Left cardiac atrium (tissue), 4 donors: ENCODE measurements around the gene TRAM1L1. TPM values are rescaled to one million over a fixed set of nuclear protein-coding genes. Genes with fewer than 3 reads are reported as not detected.

ENCODE experiments used
- ATAC-seq, 2 donors: fragments of 200-7000 bp; cut with Tn5 transposase; one replicate each; pipeline ENCODE4 v1.9.1; 2020; ENCODE audit warnings: mild to moderate bottlenecking in 2 of 2, moderate library complexity in 2 of 2
- DNase-seq: peaks from one replicate; pipeline ENCODE4 v3.0.0-alpha.2; 2020
- intact Hi-C, 2 donors: fragments of 100-400 bp; cut with DNase I; formaldehyde crosslinking; loops; one replicate each; pipeline versions ENCODE4 v1.14.1 to v1.15.1; 2022 to 2023
- long read RNA-seq: library from polyadenylated mRNA; unstranded; transcript quantifications from one replicate; pipeline ENCODE4 v2.0.0, GENCODE V29; 2021
- total RNA-seq, 2 donors: library from RNA; stranded (reverse); fragmentation: NEBNext Ultra II Directional; extraction: Animal tissue kit (Norgen Biotek cat#: 25700); gene quantifications; one replicate each; pipeline ENCODE4 v1.2.1, GENCODE V29; 2021
- donor health status: DM: no; HTN: yes; CAD: no.
- donor health status: DM: no; HTN: yes; CAD: no; lungs with severe emphysema.
- donor health status: DM: yes; HTN: yes; CAD: no.
- donor health status: Dilated cardiomyopathy.

The TRAM1L1 gene
- total RNA-seq, result under 1 TPM; 0.47 to 0.91 TPM
- long read RNA-seq, result 0 reads

DNA sequence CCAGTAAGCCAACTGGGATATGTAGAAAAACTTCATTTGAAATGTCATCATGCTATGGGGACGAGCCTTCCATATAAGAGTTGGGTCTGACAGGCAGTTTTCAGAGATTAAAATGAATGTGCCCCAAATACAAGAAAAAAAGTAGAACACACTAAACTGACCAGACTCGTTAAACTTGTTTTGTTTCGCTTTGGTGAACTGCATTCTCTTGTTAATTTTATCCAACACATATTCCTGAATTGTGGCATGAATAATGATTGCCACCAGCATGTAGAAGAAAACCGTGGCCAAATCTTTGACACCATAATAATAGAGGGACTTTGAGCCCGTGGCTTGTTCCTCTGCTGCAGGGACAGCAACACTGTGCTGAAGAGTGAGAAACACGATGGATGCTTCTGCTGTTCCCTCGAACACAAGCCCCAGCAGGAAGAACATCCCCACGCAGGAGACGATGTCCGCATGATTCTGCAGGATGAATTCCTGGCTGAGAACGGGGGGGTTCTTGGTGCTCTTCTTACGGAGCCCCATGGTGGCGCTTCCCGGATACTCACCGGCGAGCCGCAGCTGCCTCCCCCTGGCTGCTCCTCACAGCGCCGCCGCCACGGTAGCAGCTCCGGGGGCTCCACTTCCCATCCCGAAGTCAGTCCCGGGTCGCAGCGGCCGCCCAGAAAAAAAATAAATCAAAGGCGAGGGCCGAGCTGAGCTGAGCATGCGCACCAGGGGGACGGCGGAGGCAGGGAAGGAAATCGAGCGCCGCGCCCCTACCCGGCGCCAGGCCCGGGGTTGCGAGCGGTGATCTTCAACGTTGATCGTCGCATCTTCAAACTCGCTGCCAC lies at the start of gene TRAM1L1:
Gene TRAM1L1, minus strand, starts transcription at position 711 of the 836 bp plus-strand sequence. Its CDS starts 183 bp downstream, at position 528.
- intact Hi-C loops, result no loop called here
- DNase-seq (peak; percentile 67), ATAC-seq (peak; percentile 83 to 93)

DNA sequence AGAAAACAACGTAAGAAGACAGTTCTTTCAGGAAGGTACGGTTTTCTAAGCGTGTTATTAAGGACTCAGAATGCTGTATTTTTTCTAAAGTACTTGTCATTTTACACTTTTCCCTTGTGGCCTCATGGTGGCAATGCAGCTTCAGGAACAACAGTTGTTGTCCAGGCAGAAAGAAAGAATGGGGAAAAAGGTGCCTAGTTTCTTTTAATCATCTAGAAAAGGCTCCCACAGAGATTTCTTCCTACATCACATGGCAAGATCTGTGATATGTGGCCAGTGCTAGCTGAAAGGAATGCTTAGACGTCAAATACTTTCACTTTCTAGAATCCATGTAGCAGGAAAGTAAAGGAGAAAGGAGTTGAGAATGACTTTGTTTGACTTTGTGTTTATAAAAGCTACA lies 49.0 kb upstream of the TRAM1L1 start:
- peak in 1 of 2 donors; percentile 24 for ATAC-seq
- no peak for DNase-seq
- intact Hi-C loops, result no loop called here

DNA sequence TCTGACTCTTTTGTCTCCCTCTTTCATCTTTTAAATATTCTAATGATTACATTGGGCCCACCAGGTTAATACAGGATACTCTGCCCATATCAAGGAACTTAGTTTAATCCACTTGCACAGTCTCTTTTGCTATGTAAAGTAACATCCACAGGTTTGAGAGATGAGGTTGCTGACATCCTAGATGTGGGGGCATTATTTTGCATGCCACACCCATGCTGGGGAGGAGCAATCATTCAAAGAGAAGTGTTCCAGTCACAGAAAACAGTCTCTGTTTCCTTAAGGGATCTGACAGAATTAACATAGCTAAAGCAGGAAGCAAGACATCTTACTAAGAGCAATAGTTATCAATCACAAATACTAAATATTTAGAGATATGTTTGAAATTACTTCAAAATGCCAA lies 11.5 kb upstream of the TRAM1L1 start:
- intact Hi-C loops, result no loop called here
- DNase-seq (no peak), ATAC-seq (no peak)

DNA sequence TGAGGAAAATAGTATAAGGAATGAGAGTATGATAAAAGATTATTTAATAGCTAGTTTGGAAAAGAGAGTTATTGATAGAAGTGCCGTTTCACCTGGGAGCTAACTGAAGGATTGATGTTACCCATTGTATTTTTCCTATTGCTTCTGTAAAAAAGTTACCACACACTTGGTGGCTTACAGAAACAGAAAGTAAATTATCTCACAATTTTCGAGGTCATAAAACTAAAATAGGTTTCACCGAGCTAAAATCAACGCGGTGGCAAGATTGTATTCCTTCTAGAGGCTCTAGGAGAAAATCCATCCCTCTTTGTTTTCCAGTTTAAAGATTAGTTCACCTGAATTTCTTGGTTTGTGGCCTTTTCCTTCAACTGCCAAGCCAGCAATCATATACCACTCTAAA lies 11.1 kb upstream of the TRAM1L1 start:
- intact Hi-C loops, result no loop called here
- DNase-seq (no peak), ATAC-seq (no peak)

DNA sequence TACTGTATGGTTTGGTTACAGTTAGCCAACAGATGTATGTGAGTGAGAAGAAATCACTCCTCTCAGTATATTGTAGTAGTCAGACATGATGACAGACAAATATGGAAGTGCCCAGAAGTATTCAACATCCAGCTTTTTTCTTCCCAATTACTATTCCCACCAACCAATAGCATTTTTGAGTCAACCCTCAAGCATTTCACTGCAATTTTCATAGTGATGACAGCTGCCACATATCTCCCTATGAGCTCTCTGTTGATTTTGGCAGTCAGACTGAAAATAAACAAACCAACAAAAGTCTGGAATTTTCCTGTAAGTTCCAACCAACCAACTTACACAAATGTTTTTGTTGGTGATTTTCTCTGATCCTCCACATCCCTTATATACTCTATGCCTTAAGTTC lies 8.2 kb upstream of the TRAM1L1 start:
- DNase-seq (no peak), ATAC-seq (no peak)
- intact Hi-C loops, result no loop called here

DNA sequence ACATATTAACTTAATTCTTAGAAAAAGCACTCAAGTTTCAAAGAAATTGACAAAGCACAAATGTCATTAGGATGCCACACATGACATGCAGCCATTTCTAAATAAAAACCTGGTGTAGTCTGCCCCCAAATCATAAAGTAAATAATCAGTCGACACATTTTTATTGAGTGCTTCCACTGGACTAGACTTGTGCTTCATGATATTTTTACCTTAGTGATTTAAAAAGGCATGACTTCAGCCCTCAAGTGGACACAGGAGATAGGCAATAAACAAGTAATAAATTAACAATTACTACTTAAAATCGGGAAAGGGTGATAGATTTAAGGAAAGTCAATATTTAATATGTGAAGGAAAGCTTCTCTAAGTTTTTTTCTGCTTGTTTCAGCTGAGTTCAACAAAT lies 7.6 kb downstream of the TRAM1L1 start:
- intact Hi-C loops, result no loop called here
- DNase-seq (no peak), ATAC-seq (no peak)

DNA sequence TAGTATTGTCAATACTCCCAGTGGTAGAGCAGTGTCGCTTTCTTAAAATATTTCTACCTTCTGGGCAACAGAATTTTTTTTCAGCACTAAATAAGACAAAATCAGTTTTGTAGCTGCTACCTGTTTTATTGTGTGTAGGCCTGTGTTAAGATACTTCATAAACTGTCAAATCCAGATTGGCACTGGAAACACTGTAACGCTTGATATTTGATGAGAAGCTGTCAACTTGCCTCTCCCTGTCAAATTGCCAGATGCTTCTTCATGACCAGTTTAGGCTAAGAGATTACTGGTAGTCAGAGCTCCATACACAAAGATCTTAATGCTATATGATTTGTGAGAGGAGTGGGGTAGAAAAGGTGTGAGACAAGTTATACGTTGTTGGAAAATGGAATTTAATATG lies 17.3 kb downstream of the TRAM1L1 start:
- DNase-seq, result no peak
- intact Hi-C loops, result no loop called here
- ATAC-seq, result no peak

DNA sequence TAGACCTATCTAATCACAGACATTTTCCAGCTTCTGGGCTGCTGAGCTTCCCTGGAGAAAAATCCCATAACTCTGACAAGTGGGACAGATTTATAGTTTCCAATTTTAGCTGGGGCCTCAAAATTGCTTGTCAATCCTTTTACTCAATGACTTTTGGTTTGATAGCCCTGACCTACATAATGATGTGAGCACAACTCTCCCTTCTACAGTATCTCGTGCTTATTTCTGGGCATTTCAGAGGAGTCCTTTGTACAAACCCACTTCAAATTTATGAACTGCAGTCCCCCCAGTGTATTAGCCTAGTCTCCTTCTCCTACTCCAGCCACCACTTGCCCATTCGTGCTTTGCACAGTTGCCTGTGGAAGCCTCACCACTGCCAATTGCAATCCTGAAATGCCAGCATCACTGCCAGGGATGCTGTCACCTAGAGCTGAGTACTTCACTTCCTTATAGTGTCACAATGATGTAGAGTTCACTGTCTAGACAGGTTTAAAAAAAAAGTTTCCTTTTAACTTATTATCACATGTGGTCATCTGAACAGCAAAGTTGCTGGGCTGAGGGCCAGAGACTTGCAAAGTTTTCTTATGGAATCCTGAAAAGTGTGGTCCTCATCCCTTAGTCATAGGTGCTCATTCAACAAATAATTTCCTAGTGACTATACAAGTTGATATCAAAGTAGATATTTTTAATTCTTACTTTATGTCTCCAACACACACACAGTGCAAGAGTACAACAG lies 21.2 kb downstream of the TRAM1L1 start:
- DNase-seq (no peak), ATAC-seq (no peak)
- intact Hi-C loops, result no loop called here

DNA sequence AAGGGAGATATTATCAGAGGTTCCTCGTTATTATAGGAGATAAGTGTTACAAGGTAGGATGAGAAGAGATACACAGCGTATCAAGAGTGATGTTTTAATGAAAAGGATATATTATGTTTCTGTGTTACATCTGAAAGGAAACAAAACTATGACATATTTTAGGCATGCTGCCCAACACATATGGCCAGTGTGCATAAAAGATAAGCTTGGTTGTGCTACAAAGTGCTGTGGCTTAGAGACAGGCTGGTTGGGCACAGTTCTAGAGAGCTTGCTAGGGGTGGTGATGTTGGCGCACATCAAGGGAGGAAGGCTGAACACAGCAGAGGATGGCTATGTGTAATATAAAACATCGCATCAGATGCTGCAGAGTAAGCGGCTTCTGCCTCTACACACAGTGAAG lies 42.4 kb downstream of the TRAM1L1 start:
- no peak for DNase-seq
- ATAC-seq, result no peak
- intact Hi-C loops, result no loop called here
